CD8-positive, alpha-beta memory T cell (primary cell): ENCODE results near the gene NFE2L2. TPM values are rescaled to one million over a fixed set of nuclear protein-coding genes. Genes with fewer than 3 reads are reported as not detected.
"Not testable (repeated sequence)": the region's sequence is repeated elsewhere in the genome, so short reads cannot be mapped to it uniquely, and the experiment has no call there.

Experiments
- CTCF ChIA-PET: fragments of 350-600 bp; sonication (Branson Sonifier 250); formaldehyde crosslinking; loops from one replicate; lab custom pipeline; 2021; ENCODE audit warnings: antibody characterized with exemption; lab: Charles Lee
- POLR2A ChIA-PET: fragments of 350-600 bp; sonication (Branson Sonifier 250); formaldehyde crosslinking; loops from one replicate; lab custom pipeline; 2021; ENCODE audit warnings: antibody characterized with exemption; lab: Charles Lee
- DNase-seq, 5 donors: peaks; one replicate each; pipeline versions ENCODE4 v3.0.0 to v3.0.0-alpha.2; 2020 to 2022; ENCODE audit warnings: mixed read lengths in 1 of 5
- H3K27ac ChIP-seq: one replicate; pipeline ENCODE4 v1.7.0; 2013; ENCODE audit warnings: low read depth, mild to moderate bottlenecking, low read length, moderate library complexity
- H3K27me3 ChIP-seq: 2 replicates; pipeline ENCODE4 v1.7.0; 2013; ENCODE audit warnings: low read length, mild to moderate bottlenecking; ENCODE audit not compliant: insufficient read depth, poor library complexity, severe bottlenecking
- H3K36me3 ChIP-seq: 2 replicates; pipeline ENCODE4 v1.7.0; 2013; ENCODE audit warnings: mild to moderate bottlenecking, low read length, moderate library complexity; ENCODE audit not compliant: insufficient read depth
- H3K4me1 ChIP-seq: 2 replicates; pipeline ENCODE4 v1.7.0; 2013; ENCODE audit warnings: mild to moderate bottlenecking, low read length, moderate library complexity; ENCODE audit not compliant: insufficient read depth
- H3K4me3 ChIP-seq: 2 replicates; pipeline ENCODE4 v1.7.0; 2013; ENCODE audit warnings: mild to moderate bottlenecking, low read length
- H3K9me3 ChIP-seq: 2 replicates; pipeline ENCODE4 v1.7.0; 2013; ENCODE audit warnings: mild to moderate bottlenecking, low read length
- H3K27ac Mint-ChIP-seq, 8 donors: one replicate each; pipeline ENCODE4 v1.8.0; 2020 to 2021; ENCODE audit warnings: mixed read lengths in 8 of 8, mild to moderate bottlenecking in 6 of 8, inconsistent platforms in 3 of 8, moderate library complexity in 3 of 8
- H3K27me3 Mint-ChIP-seq, 2 donors: one replicate each; pipeline ENCODE4 v1.8.0; 2020 to 2021; ENCODE audit warnings: mixed read lengths in 2 of 2, mild to moderate bottlenecking in 1 of 2, moderate library complexity in 1 of 2
- H3K36me3 Mint-ChIP-seq, 3 donors: one replicate each; pipeline ENCODE4 v1.8.0; 2020 to 2021; ENCODE audit warnings: mixed read lengths in 3 of 3, inconsistent platforms in 1 of 3, mild to moderate bottlenecking in 1 of 3
- H3K4me1 Mint-ChIP-seq, 3 donors: one replicate each; pipeline ENCODE4 v1.8.0; 2020 to 2021; ENCODE audit warnings: mixed read lengths in 3 of 3, inconsistent platforms in 1 of 3, mild to moderate bottlenecking in 1 of 3
- H3K4me3 Mint-ChIP-seq, 7 donors: one replicate each; pipeline ENCODE4 v1.8.0; 2020 to 2021; ENCODE audit warnings: mixed read lengths in 7 of 7, mild to moderate bottlenecking in 6 of 7, moderate library complexity in 4 of 7, inconsistent platforms in 2 of 7
- H3K9me3 Mint-ChIP-seq, 5 donors: one replicate each; pipeline ENCODE4 v1.8.0; 2020 to 2022; ENCODE audit warnings: mixed read lengths in 5 of 5, mild to moderate bottlenecking in 3 of 5, moderate library complexity in 2 of 5, inconsistent platforms in 1 of 5
- polyA plus RNA-seq: library from polyadenylated mRNA; unstranded; fragments of 300-500 nt; fragmentation: Illumina TruSeq; gene quantifications from one replicate; pipeline ENCODE4 v1.2.3, GENCODE V29; 2021
- total RNA-seq, 2 experiments: library from RNA; stranded (reverse); gene quantifications; one replicate each; pipeline ENCODE4 v1.2.3, GENCODE V29; 2021

NFE2L2 gene
- total and polyA plus RNA-seq, 3 experiments from 2014 or later = 47.7 to 63.0 (median 58.0) TPM

- no peaks in the 10 kb centered on the region for H3K4me1 ChIP-seq
- no peaks in the 10 kb centered on the region for H3K36me3 ChIP-seq
- no peaks in the 10 kb centered on the region for H3K9me3 ChIP-seq
- H3K27me3 Mint-ChIP-seq = no peaks in the 10 kb centered on the region
- H3K4me3 Mint-ChIP-seq = no peak overlapping the region
- no peaks in the 10 kb centered on the region for H3K9me3 Mint-ChIP-seq
- ChIA-PET CTCF (no interaction called here), POLR2A (no interaction called here)
- H3K27me3 ChIP-seq = no peaks in the 10 kb centered on the region
- no peak overlapping the region for H3K4me3 ChIP-seq
- H3K27ac Mint-ChIP-seq = no peak overlapping the region
- peaks cover 0 to 4% (median 2%) of the 10 kb centered on the region in 3 donors for H3K4me1 Mint-ChIP-seq
- H3K27ac ChIP-seq = no peak overlapping the region
- DNase-seq = no peak
- H3K36me3 Mint-ChIP-seq = no peaks in the 10 kb centered on the region
Measured at GRCh38 chr2:177188482-177189469, 75.8 kb downstream of the NFE2L2 start.

DNA sequence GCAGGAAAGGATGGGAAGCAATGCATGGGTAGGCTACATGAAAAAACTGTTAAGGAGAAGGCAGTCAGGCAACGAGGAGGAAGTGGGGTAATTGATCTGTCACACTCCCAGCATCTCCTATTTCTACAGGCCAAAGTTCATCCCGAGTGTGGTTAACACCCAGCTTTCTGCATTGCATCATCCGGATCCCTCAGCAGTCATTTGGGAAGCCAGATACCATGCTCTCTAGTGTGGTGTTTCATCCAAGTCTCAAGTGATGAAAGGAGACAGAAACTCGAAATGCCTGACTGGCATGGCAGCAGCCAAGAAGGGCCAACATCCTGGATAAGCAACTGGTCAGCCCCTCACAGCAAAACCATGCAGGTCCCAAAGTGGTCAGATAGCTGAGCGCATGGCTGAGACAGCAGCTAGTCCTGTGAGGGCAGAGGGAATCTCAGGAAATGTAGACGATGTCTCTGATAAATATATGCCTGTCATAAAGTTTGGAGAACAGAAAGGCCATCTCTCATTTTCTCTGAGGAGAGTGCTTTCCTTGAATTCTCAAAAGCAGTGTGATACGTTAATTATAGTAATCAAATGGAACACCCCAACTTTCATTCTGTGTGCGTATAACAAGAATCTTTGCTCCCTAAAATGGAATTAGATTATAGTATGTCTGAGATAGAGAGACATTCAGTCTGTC lies 76.8 kb downstream of the NFE2L2 start:
- Mint-ChIP-seq H3K9me3 (no peaks in the 10 kb centered on the region), H3K27ac (peak overlapping the region in 1 of 8 donors; percentile 38), H3K4me3 (no peak overlapping the region), H3K27me3 (no peaks in the 10 kb centered on the region), H3K36me3 (no peaks in the 10 kb centered on the region), H3K4me1 (no peaks in the 10 kb centered on the region)
- ChIA-PET CTCF (no interaction called here), POLR2A (no interaction called here)
- Histone ChIP-seq H3K27ac (no peak overlapping the region), H3K36me3 (no peaks in the 10 kb centered on the region), H3K27me3 (no peaks in the 10 kb centered on the region), H3K4me1 (no peaks in the 10 kb centered on the region), H3K4me3 (no peak overlapping the region), H3K9me3 (no peaks in the 10 kb centered on the region)
- no peak for DNase-seq

GRCh38 chr2:177186038-177186437 lies 78.5 kb downstream of the NFE2L2 start:
- H3K9me3 ChIP-seq, H3K4me1 ChIP-seq, H3K36me3 ChIP-seq, H3K4me3 Mint-ChIP-seq, H3K4me3 ChIP-seq, POLR2A ChIA-PET, H3K9me3 Mint-ChIP-seq, H3K36me3 Mint-ChIP-seq, DNase-seq, H3K27me3 ChIP-seq, H3K27me3 Mint-ChIP-seq, H3K4me1 Mint-ChIP-seq, H3K27ac ChIP-seq, H3K27ac Mint-ChIP-seq: not testable (repeated sequence)
- CTCF ChIA-PET = interaction anchor here (1.1 kb wide), 1 partner anchor 9 kb away, joined by 3 read pairs; no protein-coding TSS in a partner anchor

DNA sequence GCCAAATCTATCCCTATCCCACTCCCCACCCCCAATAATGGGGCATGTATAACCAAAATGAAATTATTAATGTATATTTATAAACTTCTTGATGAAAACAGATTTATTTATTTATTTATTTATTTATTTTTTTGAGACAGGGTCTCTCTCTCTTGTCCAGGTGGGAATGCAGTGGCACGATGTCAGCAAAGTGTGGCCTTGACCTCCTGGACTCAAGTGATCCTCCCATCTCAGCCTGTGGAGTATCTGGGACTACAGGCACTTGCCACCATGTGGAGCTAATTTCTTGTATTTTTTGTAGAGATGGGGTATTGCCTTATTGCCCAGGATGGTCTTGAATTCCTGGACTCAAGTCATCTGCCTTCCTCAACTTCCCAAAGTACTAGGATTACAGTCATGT lies 79.9 kb downstream of the NFE2L2 start:
- Histone ChIP-seq H3K4me1 (no peaks in the 10 kb centered on the region), H3K36me3 (no peaks in the 10 kb centered on the region), H3K4me3 (no peak overlapping the region), H3K27me3 (no peaks in the 10 kb centered on the region), H3K27ac (no peak overlapping the region), H3K9me3 (no peaks in the 10 kb centered on the region)
- no peak overlapping the region for H3K27ac Mint-ChIP-seq
- H3K36me3 Mint-ChIP-seq = no peaks in the 10 kb centered on the region
- H3K9me3 Mint-ChIP-seq = no peaks in the 10 kb centered on the region
- no peak for DNase-seq
- no peak overlapping the region for H3K4me3 Mint-ChIP-seq
- POLR2A ChIA-PET = no interaction called here
- H3K4me1 Mint-ChIP-seq = no peaks in the 10 kb centered on the region
- H3K27me3 Mint-ChIP-seq = peaks cover 0 to 3% of the 10 kb centered on the region in 2 donors
- CTCF ChIA-PET = interaction anchor here (1.1 to 2.3 kb wide), 2 partner anchors 20 to 79 kb away, joined by 3 to 7 read pairs; no protein-coding TSS in a partner anchor

DNA sequence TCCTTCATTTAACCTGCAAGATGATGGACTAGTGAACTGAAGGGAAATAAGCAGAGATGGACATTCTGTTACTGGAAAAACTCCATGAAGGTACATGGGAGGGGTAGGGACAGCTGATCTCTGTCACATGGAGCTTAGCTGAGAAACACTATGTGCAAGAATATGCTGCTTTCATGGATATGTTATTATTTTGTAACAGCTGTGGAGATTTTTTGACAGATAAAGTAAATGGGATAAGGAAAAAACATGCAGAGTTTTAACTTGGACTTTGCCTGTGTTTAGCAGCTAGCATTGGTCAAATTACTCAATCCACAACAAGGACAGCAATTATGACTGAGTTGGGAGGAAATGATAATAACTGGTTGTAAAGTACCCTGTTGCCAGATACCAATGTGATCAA lies 80.7 kb downstream of the NFE2L2 start:
- no peaks in the 10 kb centered on the region for H3K36me3 Mint-ChIP-seq
- Histone ChIP-seq H3K9me3 (no peaks in the 10 kb centered on the region), H3K4me3 (no peak overlapping the region), H3K36me3 (no peaks in the 10 kb centered on the region), H3K27ac (no peak overlapping the region), H3K27me3 (no peaks in the 10 kb centered on the region), H3K4me1 (no peaks in the 10 kb centered on the region)
- H3K4me1 Mint-ChIP-seq = no peaks in the 10 kb centered on the region
- peaks cover 1 to 3% of the 10 kb centered on the region in 2 donors for H3K27me3 Mint-ChIP-seq
- no peak for DNase-seq
- no peak overlapping the region for H3K4me3 Mint-ChIP-seq
- H3K9me3 Mint-ChIP-seq = no peaks in the 10 kb centered on the region
- POLR2A ChIA-PET = no interaction called here
- H3K27ac Mint-ChIP-seq = peak overlapping the region in 1 of 8 donors; percentile 17
- CTCF ChIA-PET = interaction anchor here (2.3 kb wide), 1 partner anchor 80 kb away, joined by 7 read pairs; no protein-coding TSS in a partner anchor

Other genes starting within 250 kb of the NFE2L2 start
- gene HNRNPA3, start 51.9 kb downstream of the NFE2L2 start, total RNA-seq = 100 to 1,000 TPM; 203 to 216 TPM
- gene HNRNPA3, start 51.9 kb downstream of the NFE2L2 start, polyA plus RNA-seq = 58.3 TPM
- 10 to 100 TPM; 64.3 to 65.1 TPM for gene AGPS, start 128.0 kb upstream of the NFE2L2 start, total RNA-seq
- 15.5 TPM for gene AGPS, start 128.0 kb upstream of the NFE2L2 start, polyA plus RNA-seq